NK-92 treated with Interleukin-12 subunit alpha and Interleukin-12 subunit beta, amount 100 ng/mL, for 24 hours (cell line): ENCODE data around the gene SLC16A14.
"Not testable (repeated sequence)": the region's sequence is repeated elsewhere in the genome, so short reads cannot be mapped to it uniquely, and the experiment has no call there.

Experiments
- DNase-seq: peaks from one replicate; lab custom pipeline; 2025; lab: John Stamatoyannopoulos, UW

SLC16A14 gene

GRCh38 chr2:230068651-230069055, at the start of gene SLC16A14:
SLC16A14 (minus strand) TSS chr2:230068924; CDS start chr2:230059352, 9,572 bp downstream.
- no peak for DNase-seq

- no peak for DNase-seq
Observed at GRCh38 chr2:230106771-230107170, 38.0 kb upstream of the SLC16A14 start.

GRCh38 chr2:230101967-230102366, 33.2 kb upstream of the SLC16A14 start:
- not testable (repeated sequence) for DNase-seq

- DNase-seq: no peak
Observed at GRCh38 chr2:230097841-230098240, 29.1 kb upstream of the SLC16A14 start.

GRCh38 chr2:230097424-230097823, 28.7 kb upstream of the SLC16A14 start:
- DNase-seq: no peak

- DNase-seq: no peak
Observed at GRCh38 chr2:230090967-230091366, 22.2 kb upstream of the SLC16A14 start.

GRCh38 chr2:230085201-230085600, 16.5 kb upstream of the SLC16A14 start:
- no peak for DNase-seq

- DNase-seq: no peak
Observed at GRCh38 chr2:230077851-230078547, 9.3 kb upstream of the SLC16A14 start.

GRCh38 chr2:230076819-230077218, 8.1 kb upstream of the SLC16A14 start:
- DNase-seq: no peak

- DNase-seq: no peak
Observed at GRCh38 chr2:230075988-230076631, 7.4 kb upstream of the SLC16A14 start.

GRCh38 chr2:230071421-230071820, 2.7 kb upstream of the SLC16A14 start:
- DNase-seq: no peak

GRCh38 chr2:230069402-230069801, 678 bp upstream of the SLC16A14 start:
- no peak for DNase-seq

- DNase-seq: no peak
Observed at GRCh38 chr2:230068016-230068650, 591 bp downstream of the SLC16A14 start.

GRCh38 chr2:230060672-230061293, 7.9 kb downstream of the SLC16A14 start:
- DNase-seq: no peak

GRCh38 chr2:230053753-230054478, 14.8 kb downstream of the SLC16A14 start:
- no peak for DNase-seq

GRCh38 chr2:230052299-230052698, 16.4 kb downstream of the SLC16A14 start:
- no peak for DNase-seq

GRCh38 chr2:230050136-230050535, 18.6 kb downstream of the SLC16A14 start:
- DNase-seq: no peak

GRCh38 chr2:230048010-230048671, 20.6 kb downstream of the SLC16A14 start:
- no peak for DNase-seq

GRCh38 chr2:230046491-230046890, 22.2 kb downstream of the SLC16A14 start:
- DNase-seq: no peak

GRCh38 chr2:230043461-230043860, 25.3 kb downstream of the SLC16A14 start:
- no peak for DNase-seq

- DNase-seq: no peak
Observed at GRCh38 chr2:230043025-230043424, 25.7 kb downstream of the SLC16A14 start.
